GM12878 (cell line): ENCODE data around the gene HSP90AA1. TPM values are rescaled to one million over a fixed set of nuclear protein-coding genes. Genes with fewer than 3 reads are reported as not detected.

Experiments
- ATAC-seq: fragments of 200-7000 bp; cut with Tn5 transposase; 3 replicates; pipeline ENCODE4 v1.9.1; 2020; ENCODE audit warnings: mild to moderate bottlenecking, moderate library complexity
- BruUV-seq: library from RNA; stranded (reverse); fragments of 400-500 nt; replicated peaks from 2 replicates; lab custom pipeline; 2021; lab: Mats Ljungman, UMichigan
- CTCF ChIA-PET: fragments of 300-600 bp; sonication (Branson Sonifier 250); formaldehyde crosslinking; extraction: SDS; loops from one replicate; lab custom pipeline; 2021; ENCODE audit warnings: inconsistent platforms; lab: Yijun Ruan, JAX
- POLR2A ChIA-PET: fragments of 350-600 bp; formaldehyde crosslinking; extraction: SDS; loops from one replicate; lab custom pipeline; 2021; ENCODE audit warnings: inconsistent platforms; lab: Charles Lee
- RAD21 ChIA-PET: fragments of 300-600 bp; sonication (Branson Sonifier 250); formaldehyde crosslinking; loops from one replicate; lab custom pipeline; 2023; ENCODE audit warnings: antibody characterized with exemption; ENCODE audit not compliant: unreplicated experiment; lab: Charles Lee
- SMC1A ChIA-PET: fragments of 300-600 bp; sonication (Branson Sonifier 250); formaldehyde crosslinking; loops from one replicate; lab custom pipeline; 2023; ENCODE audit not compliant: unreplicated experiment, uncharacterized antibody; lab: Charles Lee
- DNase-seq: peaks from one replicate; pipeline ENCODE4 v3.0.0-alpha.2; 2011; ENCODE audit warnings: low read depth, low spot score
- FAIRE-seq: peaks from 3 replicates; lab custom pipeline; 2011; peaks lifted over from hg19 to GRCh38; lab: Jason Lieb, UNC
- H2AFZ ChIP-seq: 2 replicates; pipeline ENCODE4 v1.6.0; 2011; ENCODE audit warnings: low read depth, low read length, control low read depth; ENCODE audit not compliant: control insufficient read depth
- H3K27ac ChIP-seq: 2 replicates; pipeline ENCODE4 v1.5.1; 2011; ENCODE audit warnings: control low read depth; ENCODE audit not compliant: control insufficient read depth, insufficient read depth
- H3K27me3 ChIP-seq, 2 experiments: replicated peaks in 1 of 2; 2 replicates each; pipeline versions ENCODE4 v1.6.0 to v1.6.1; 2011; ENCODE audit warnings: low read length in 1 of 2; ENCODE audit not compliant: control insufficient read depth in 2 of 2, insufficient read depth in 2 of 2
- H3K36me3 ChIP-seq, 2 experiments: 2 replicates each; pipeline ENCODE4 v1.5.1; 2011; ENCODE audit warnings: low read length in 1 of 2; ENCODE audit not compliant: control insufficient read depth in 2 of 2, insufficient read depth in 2 of 2
- H3K4me1 ChIP-seq: 2 replicates; pipeline ENCODE4 v1.6.1; 2011; ENCODE audit warnings: mild to moderate bottlenecking, low read length, moderate library complexity, mixed read lengths; ENCODE audit not compliant: control insufficient read depth, insufficient read depth
- H3K4me2 ChIP-seq: 2 replicates; pipeline ENCODE4 v1.6.0; 2011; ENCODE audit warnings: control low read depth; ENCODE audit not compliant: control insufficient read depth, insufficient read depth
- H3K4me3 ChIP-seq: fragments of 200-600 bp; sonication (generic); 2 replicates; pipeline ENCODE4 v1.5.1; 2016
- H3K79me2 ChIP-seq: 2 replicates; pipeline ENCODE4 v1.6.0; 2011; ENCODE audit warnings: low read length; ENCODE audit not compliant: control insufficient read depth, insufficient read depth
- H3K9ac ChIP-seq: 2 replicates; pipeline ENCODE4 v1.8.0; 2011; ENCODE audit warnings: low read length, control low read depth, mixed read lengths; ENCODE audit not compliant: control insufficient read depth, insufficient read depth
- H3K9me3 ChIP-seq: replicated peaks from 3 replicates; pipeline ENCODE4 v1.5.1; 2011; ENCODE audit warnings: mild to moderate bottlenecking, low read length; ENCODE audit not compliant: control insufficient read depth, insufficient read depth
- H4K20me1 ChIP-seq: 2 replicates; pipeline ENCODE4 v1.6.0; 2011; ENCODE audit not compliant: control insufficient read depth, insufficient read depth
- CTCF ChIP-seq, 3 experiments: IDR thresholded peaks in 2 of 3; conservative IDR thresholded peaks in 1 of 3; 2 replicates each; pipeline ENCODE4 v1.5.1; 2011; ENCODE audit warnings: low read depth in 3 of 3, low read length in 3 of 3, mild to moderate bottlenecking in 3 of 3, control low read depth in 2 of 3, moderate library complexity in 2 of 3, inconsistent platforms in 1 of 3, mixed read lengths in 1 of 3; ENCODE audit not compliant: control insufficient read depth in 2 of 3, insufficient read depth in 1 of 3; ENCODE audit errors: extremely low read depth in 1 of 3
- EGR1 ChIP-seq, 2 experiments: IDR thresholded peaks; 1 replicate in 1 of 2; 2 replicates in 1 of 2; pipeline ENCODE4 v1.6.1; 2011 to 2012; ENCODE audit warnings: low read depth in 2 of 2, low read length in 2 of 2, borderline replicate concordance in 1 of 2, mild to moderate bottlenecking in 1 of 2, moderate library complexity in 1 of 2
- RAD21 ChIP-seq: IDR thresholded peaks from 2 replicates; pipeline ENCODE4 v1.6.1; 2011; ENCODE audit warnings: mild to moderate bottlenecking, low read depth, low read length, moderate library complexity; ENCODE audit not compliant: insufficient read depth
- SMAD1 ChIP-seq: fragments of 450-650 bp; IDR thresholded peaks from 2 replicates; pipeline ENCODE4 v1.6.1; 2018; ENCODE audit warnings: mild to moderate bottlenecking, low read depth; ENCODE audit not compliant: partially characterized antibody
- SMC3 ChIP-seq: IDR thresholded peaks from 2 replicates; pipeline ENCODE4 v1.6.1; 2011; ENCODE audit warnings: low read length, improper control_type of control experiment, borderline replicate concordance
- YY1 ChIP-seq: IDR thresholded peaks from 2 replicates; pipeline ENCODE4 v1.6.1; 2011; ENCODE audit warnings: low read depth, mild to moderate bottlenecking, low read length
- WGBS: methylation state at CpG from one replicate; pipeline ENCODE4 v1.1.6; 2016; ENCODE audit warnings: low lambda C conversion rate; ENCODE audit not compliant: insufficient replicate concordance, insufficient coverage; ENCODE audit errors: missing lambda C conversion rate; 5-methylcytosine and 5-hydroxymethylcytosine counted together
- in situ Hi-C: fragments of 300-500 bp; cut with MboI; formaldehyde crosslinking; loops from 9 replicates; pipeline ENCODE4 v1.14.3; 2018; ENCODE audit warnings: mixed read lengths
- intact Hi-C: fragments of 100-400 bp; cut with micrococcal nuclease; formaldehyde crosslinking; loops from one replicate; pipeline ENCODE4 v1.14.2; 2022; ENCODE audit not compliant: unreplicated experiment
- polyA plus RNA-seq, 11 experiments: library from polyadenylated mRNA; depleted of rRNA in 4 of 11; unstranded in 6 of 11; stranded (reverse) in 5 of 11; fragments of >200 nt; fragmentation: Nextera tagmentation in 4 of 11; fragmentation: Illumina TruSeq in 1 of 11; extraction: Ambion mirVana in 4 of 11; extraction: Trizol in 1 of 11; gene quantifications; 1 replicate in 1 of 11; 2 replicates in 10 of 11; pipeline versions ENCODE4 v1.2.1 to v1.2.3, GENCODE V29; 2011 to 2016; ENCODE audit warnings: inconsistent platforms in 2 of 11, missing spikeins in 2 of 11, low read depth in 1 of 11
- total RNA-seq, 4 experiments: library from RNA; depleted of rRNA in 3 of 4; stranded (reverse); fragments of >200 nt in 3 of 4; fragmentation: Illumina TruSeq in 1 of 4; extraction: Trizol in 1 of 4; gene quantifications; 2 replicates each; pipeline versions ENCODE4 v1.2.1 to v1.2.3, GENCODE V29; 2013 to 2021

Gene HSP90AA1
- total and polyA plus RNA-seq, 10 of the 15 experiments (the other 5 are each of a cell fraction or from before 2014, with no cell fraction given) = 262 to 1,315 (median 635) TPM

DNA sequence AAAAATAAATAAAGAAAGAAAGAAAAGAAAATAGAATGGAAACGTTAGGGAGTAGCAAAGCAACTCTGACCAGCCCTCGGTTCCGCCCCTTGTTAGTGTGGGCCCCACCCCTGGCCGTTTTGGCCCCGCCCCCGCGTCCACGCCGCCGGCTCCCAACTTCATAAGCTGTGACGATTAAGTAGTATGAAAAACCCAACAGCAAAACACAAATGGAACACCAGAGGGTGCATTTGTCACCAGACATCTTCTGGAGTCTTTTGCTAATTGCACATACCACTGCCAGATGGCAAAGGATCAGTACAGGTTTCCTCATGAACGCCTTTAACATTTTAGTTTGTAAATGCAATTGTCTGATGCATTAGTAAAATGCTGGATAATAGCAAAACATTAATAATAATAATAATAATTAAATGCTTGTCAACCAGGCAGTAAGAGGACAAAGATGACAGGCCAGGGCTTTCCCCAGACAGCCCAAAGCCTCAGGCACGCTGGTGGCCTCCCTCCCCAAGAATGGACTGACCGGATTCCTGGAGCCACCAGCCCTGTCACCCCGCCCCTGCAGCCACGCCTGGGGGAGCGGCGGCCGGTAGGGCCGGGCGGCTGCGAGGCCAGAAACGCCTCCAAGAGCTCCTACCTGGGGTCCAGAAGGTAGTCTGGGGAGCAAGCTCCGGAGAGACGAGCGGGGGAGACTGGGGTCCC is 23.6 kb downstream of the HSP90AA1 start:
- no peak overlapping the region for H3K27ac ChIP-seq
- TF ChIP-seq YY1 (0 out of 2 replicates have a peak, but pooled peaks have one; percentile 17), EGR1 (IDR thresholded peaks at IDR 0.05; ENCODE audit: borderline replicate concordance in 1 of 2, low read depth in 2 of 2, low read length in 2 of 2) (peak in 1 of 2 experiments; percentile 26; a peak in 1 of 3 replicates), SMAD1 (no peak), SMC3 (peak; percentile 65), RAD21 (peak; percentile 45), CTCF (IDR thresholded peaks at IDR 0.05 in 2 of 3, conservative IDR thresholded peaks at IDR 0.05 in 1 of 3; ENCODE audit: control insufficient read depth in 2 of 3, extremely low read depth in 1 of 3, insufficient read depth in 1 of 3, low read depth in 3 of 3, low read length in 3 of 3) (peak; percentile 28 to 48 (median 37); a peak in 4 of 6 replicates)
- no peak overlapping the region for H3K4me3 ChIP-seq
- H3K9ac ChIP-seq = no peak overlapping the region
- in situ Hi-C loops = no loop called here
- no peaks in the 10 kb centered on the region for H3K9me3 ChIP-seq
- WGBS = 42% methylated on average over 24 of the region's 26 CpGs
- no peaks in the 10 kb centered on the region for H3K36me3 ChIP-seq
- DNase-seq = peak; percentile 31
- peak; percentile 75 for FAIRE-seq
- no peaks in the 10 kb centered on the region for H3K4me1 ChIP-seq
- no peak overlapping the region for H3K4me2 ChIP-seq
- no peak overlapping the region for H2AFZ ChIP-seq
- peak; percentile 98 for ATAC-seq
- H3K79me2 ChIP-seq = no peaks in the 10 kb centered on the region
- ChIA-PET CTCF (interaction anchor here (0.6 to 2.9 kb wide), 5 partner anchors 33 to 292 kb away, joined by 3 to 19 read pairs (median 3); partner anchors contain the start of gene DYNC1H1), RAD21 (interaction anchor here (1.7 to 2.0 kb wide), 3 partner anchors 33 to 251 kb away, joined by 5 to 10 read pairs (median 5); no protein-coding TSS in a partner anchor), POLR2A (interaction anchor here (1.0 kb wide), 2 partner anchors 25 to 36 kb away, joined by 3 read pairs; no protein-coding TSS in a partner anchor), SMC1A (interaction anchor here (1.9 kb wide), 1 partner anchor 33 kb away, joined by 9 read pairs; no protein-coding TSS in a partner anchor)
- H4K20me1 ChIP-seq = no peaks in the 10 kb centered on the region
- no peaks in the 10 kb centered on the region for H3K27me3 ChIP-seq
- intact Hi-C loops = loop anchor here (2.0 kb wide), 2 partner anchors 34 to 252 kb away; no protein-coding TSS in a partner anchor
- no TSS peak for BruUV-seq
